BLaER1 (cell line): ENCODE results near the gene CLEC17A.
"Not testable (repeated sequence)": the region's sequence is repeated elsewhere in the genome, so short reads cannot be mapped to it uniquely, and the experiment has no call there.

Source experiments
- H3K27ac ChIP-seq: shearing (Covaris generic); formaldehyde crosslinking; 2 replicates; pipeline ENCODE4 v1.8.1; 2022
- H3K27me3 ChIP-seq: shearing (Covaris generic); formaldehyde crosslinking; 2 replicates; pipeline ENCODE4 v1.8.1; 2022
- H3K36me3 ChIP-seq: shearing (Covaris generic); formaldehyde crosslinking; 2 replicates; pipeline ENCODE4 v1.8.1; 2022
- H3K4me1 ChIP-seq: shearing (Covaris generic); formaldehyde crosslinking; 2 replicates; pipeline ENCODE4 v1.8.1; 2022
- H3K4me2 ChIP-seq: shearing (Covaris generic); formaldehyde crosslinking; 2 replicates; pipeline ENCODE4 v1.8.1; 2022
- H3K4me3 ChIP-seq: shearing (Covaris generic); formaldehyde crosslinking; 2 replicates; pipeline ENCODE4 v1.8.1; 2022
- H3K9ac ChIP-seq: shearing (Covaris generic); formaldehyde crosslinking; 2 replicates; pipeline ENCODE4 v1.8.1; 2022
- H3K9me3 ChIP-seq: shearing (Covaris generic); formaldehyde crosslinking; 2 replicates; pipeline ENCODE4 v1.8.1; 2022
- H4K20me1 ChIP-seq: shearing (Covaris generic); formaldehyde crosslinking; 2 replicates; pipeline ENCODE4 v1.8.1; 2022
- Cebpa-rat ChIP-seq: shearing (Covaris generic); IDR thresholded peaks from 2 replicates; pipeline ENCODE4 v1.8.1; 2022

CLEC17A gene

GRCh38 chr19:14577885-14578427 is 4.9 kb upstream of the CLEC17A start:
- Histone ChIP-seq H4K20me1 (peaks cover 12% of the 10 kb centered on the region), H3K4me3 (0 out of 2 replicates have a peak overlapping the region, but pooled peaks have one; percentile 8), H3K27me3 (no peaks in the 10 kb centered on the region), H3K9me3 (no peaks in the 10 kb centered on the region), H3K27ac (peak overlapping the region; percentile 53; the same call in 1 of the 2 replicates), H3K4me1 (peaks cover 56% of the 10 kb centered on the region), H3K9ac (no peak overlapping the region), H3K4me2 (peak overlapping the region; percentile 88), H3K36me3 (no peaks in the 10 kb centered on the region)
- TF ChIP-seq Cebpa-rat, result no peak

DNA sequence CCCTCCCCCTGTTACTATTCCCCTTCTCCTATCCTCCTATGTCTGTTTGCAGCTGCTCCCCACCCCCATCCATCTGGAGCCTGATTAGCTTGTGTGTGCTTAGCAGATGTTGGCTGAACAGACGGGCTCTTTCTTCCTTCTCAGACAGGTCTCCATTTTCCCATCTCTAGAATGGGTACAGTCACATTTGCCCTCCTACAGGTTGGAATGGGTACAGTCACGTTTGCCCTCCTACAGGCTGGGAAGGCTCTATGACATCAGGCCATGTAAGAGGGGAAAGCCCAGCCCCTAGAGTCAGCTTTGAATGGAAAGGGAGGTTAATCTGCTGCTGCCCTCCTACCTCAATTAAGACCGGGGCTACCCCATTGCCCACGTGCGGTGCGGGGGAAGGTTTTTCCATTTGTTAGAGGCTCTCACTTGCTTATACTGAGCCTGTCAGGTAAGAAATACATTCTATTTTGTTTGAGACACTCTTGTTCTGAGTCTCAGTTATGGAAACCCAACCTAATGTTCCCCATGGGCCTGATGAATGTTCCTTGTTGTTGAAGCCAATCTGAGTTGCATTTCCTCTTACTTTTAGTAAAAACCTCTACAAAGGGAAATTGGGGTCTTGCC is 2.2 kb upstream of the CLEC17A start:
- H4K20me1 ChIP-seq, result peaks cover 12% of the 10 kb centered on the region
- no peak overlapping the region for H3K27ac ChIP-seq
- no peak overlapping the region for H3K4me3 ChIP-seq
- H3K4me2 ChIP-seq, result no peak overlapping the region
- H3K27me3 ChIP-seq, result no peaks in the 10 kb centered on the region
- H3K36me3 ChIP-seq, result no peaks in the 10 kb centered on the region
- no peak overlapping the region for H3K9ac ChIP-seq
- H3K4me1 ChIP-seq, result peaks cover 48% of the 10 kb centered on the region
- TF ChIP-seq Cebpa-rat, result no peak
- no peaks in the 10 kb centered on the region for H3K9me3 ChIP-seq

DNA sequence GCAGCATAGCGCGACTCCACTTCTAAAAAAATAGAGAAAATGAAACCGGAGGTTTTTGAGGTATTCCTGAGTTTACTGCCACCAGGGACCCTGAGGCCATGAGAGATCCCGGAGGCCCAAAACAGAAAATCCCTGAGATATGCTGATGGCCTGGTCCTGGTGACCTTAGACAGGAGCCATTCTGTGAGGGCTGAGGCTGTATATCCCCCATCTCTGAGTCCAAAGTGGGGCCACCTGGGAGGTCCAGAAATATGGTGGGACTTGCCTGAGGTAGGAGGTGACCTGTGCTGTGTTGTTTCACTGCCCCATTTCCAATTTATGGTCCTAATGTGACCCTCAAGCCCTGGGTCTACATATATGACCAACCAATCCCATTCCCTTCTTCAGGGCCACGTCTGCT is 1.5 kb downstream of the CLEC17A start:
- not testable (repeated sequence) for H3K9ac ChIP-seq, H3K27me3 ChIP-seq, H3K27ac ChIP-seq, H4K20me1 ChIP-seq, H3K36me3 ChIP-seq, H3K4me3 ChIP-seq, H3K4me2 ChIP-seq, H3K9me3 ChIP-seq
- peaks cover 12% of the 10 kb centered on the region for H3K4me1 ChIP-seq

GRCh38 chr19:14585187-14585586 is 2.3 kb downstream of the CLEC17A start:
- not testable (repeated sequence) for H3K4me3 ChIP-seq, H3K27me3 ChIP-seq, H3K27ac ChIP-seq, H3K9me3 ChIP-seq, H4K20me1 ChIP-seq, H3K4me2 ChIP-seq, H3K36me3 ChIP-seq, H3K9ac ChIP-seq
- H3K4me1 ChIP-seq, result peaks cover 11% of the 10 kb centered on the region; the same call in 1 of the 2 replicates

DNA sequence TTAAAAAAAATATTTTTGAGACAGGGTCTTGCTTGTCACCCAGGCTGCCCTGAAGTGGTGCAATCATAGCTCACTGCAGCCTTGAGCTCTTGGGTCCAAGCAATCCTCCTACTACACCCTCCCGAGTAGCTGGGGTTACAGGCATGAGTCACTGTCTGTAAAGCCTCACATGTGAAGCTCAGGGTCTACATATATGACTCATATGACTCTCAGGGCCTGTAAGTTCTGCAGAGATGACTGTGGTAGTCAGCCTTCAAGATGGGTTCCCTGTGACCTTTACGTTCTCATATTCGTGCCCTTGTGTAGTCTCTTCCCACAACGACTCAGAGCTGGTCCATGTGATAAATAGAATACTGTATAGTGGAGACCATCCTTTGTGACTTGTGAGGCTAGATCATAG is 6.5 kb downstream of the CLEC17A start:
- not testable (repeated sequence) for H3K4me1 ChIP-seq, H4K20me1 ChIP-seq, H3K4me3 ChIP-seq, H3K9ac ChIP-seq, H3K27me3 ChIP-seq, H3K9me3 ChIP-seq, H3K36me3 ChIP-seq, H3K4me2 ChIP-seq, H3K27ac ChIP-seq

- Histone ChIP-seq H3K4me1 (no peaks in the 10 kb centered on the region), H3K4me2 (no peak overlapping the region), H3K4me3 (no peak overlapping the region), H3K9me3 (peaks cover 18% of the 10 kb centered on the region), H3K36me3 (no peaks in the 10 kb centered on the region), H3K27ac (no peak overlapping the region), H3K27me3 (no peaks in the 10 kb centered on the region), H3K9ac (no peak overlapping the region), H4K20me1 (no peaks in the 10 kb centered on the region)
- no peak for TF ChIP-seq Cebpa-rat
These were observed 12.7 kb downstream of the CLEC17A start for GRCh38 chr19:14595558-14595957.

DNA sequence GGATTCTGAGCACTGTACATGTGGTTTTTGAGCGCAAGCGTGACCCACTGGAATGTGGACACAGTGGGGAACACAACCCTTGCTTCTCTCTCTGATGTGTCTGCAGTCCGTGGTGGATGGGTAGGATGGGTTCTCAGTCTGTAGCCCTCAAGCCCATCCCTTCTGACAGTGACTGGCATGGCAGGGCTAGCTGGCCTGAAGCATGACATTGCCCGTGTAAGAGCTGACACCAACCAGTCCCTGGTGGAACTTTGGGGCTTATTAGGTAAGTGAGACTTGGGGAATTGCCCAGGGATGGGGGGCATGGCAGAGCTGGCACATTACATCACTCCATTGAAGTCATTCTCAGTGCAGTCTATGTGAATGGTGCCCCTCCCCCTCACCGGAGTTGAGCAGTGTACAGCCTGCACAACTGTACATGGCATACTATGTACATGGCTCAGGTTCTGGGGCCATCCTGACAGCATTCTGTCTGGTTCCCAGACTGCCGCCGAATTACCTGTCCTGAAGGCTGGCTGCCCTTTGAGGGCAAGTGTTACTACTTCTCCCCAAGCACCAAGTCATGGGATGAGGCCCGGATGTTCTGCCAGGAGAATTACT is 16.8 kb downstream of the CLEC17A start:
- Histone ChIP-seq H4K20me1 (no peaks in the 10 kb centered on the region), H3K9me3 (peaks cover 38% of the 10 kb centered on the region), H3K9ac (no peak overlapping the region), H3K27me3 (no peaks in the 10 kb centered on the region), H3K4me1 (peaks cover 16% of the 10 kb centered on the region), H3K4me2 (no peak overlapping the region), H3K4me3 (no peak overlapping the region), H3K36me3 (no peaks in the 10 kb centered on the region), H3K27ac (no peak overlapping the region)
- no peak for TF ChIP-seq Cebpa-rat

DNA sequence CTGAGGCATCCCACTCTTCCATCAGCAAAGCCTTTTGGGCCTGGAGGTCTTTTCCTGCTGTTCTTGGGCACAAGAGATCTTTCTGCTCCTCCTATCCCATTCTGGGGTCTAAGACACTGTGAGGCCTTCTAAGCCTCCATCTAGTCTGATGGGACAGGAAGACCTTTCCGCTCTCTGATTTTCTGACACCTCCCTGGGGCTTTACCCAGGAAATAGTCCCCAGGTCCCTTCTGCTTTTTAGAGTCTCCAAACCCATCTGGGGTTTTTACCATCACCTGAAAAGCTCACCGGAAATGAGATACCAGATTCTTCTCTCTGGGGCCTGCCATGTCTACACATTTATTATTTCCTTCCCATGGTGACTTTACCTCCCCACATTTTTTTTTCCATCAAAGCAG is 21.1 kb downstream of the CLEC17A start:
- H3K27me3 ChIP-seq, result peaks cover 12% of the 10 kb centered on the region; the same call in 1 of the 2 replicates
- H3K27ac ChIP-seq, result no peak overlapping the region
- no peak overlapping the region for H3K9ac ChIP-seq
- TF ChIP-seq Cebpa-rat, result no peak
- H3K36me3 ChIP-seq, result no peaks in the 10 kb centered on the region
- peak overlapping the region; percentile 44 for H3K4me2 ChIP-seq
- H3K4me3 ChIP-seq, result no peak overlapping the region
- no peaks in the 10 kb centered on the region; the same call in 1 of the 2 replicates for H4K20me1 ChIP-seq
- H3K4me1 ChIP-seq, result peaks cover 28% of the 10 kb centered on the region
- peaks cover 20% of the 10 kb centered on the region for H3K9me3 ChIP-seq

GRCh38 chr19:14606627-14607026 is 23.7 kb downstream of the CLEC17A start:
- Histone ChIP-seq H3K27me3 (peaks cover 12% of the 10 kb centered on the region; the same call in 1 of the 2 replicates), H3K9me3 (peaks cover 18% of the 10 kb centered on the region), H3K27ac (no peak overlapping the region), H3K4me1 (peaks cover 42% of the 10 kb centered on the region), H3K4me2 (no peak overlapping the region), H4K20me1 (no peaks in the 10 kb centered on the region; the same call in 1 of the 2 replicates), H3K36me3 (no peaks in the 10 kb centered on the region), H3K9ac (no peak overlapping the region), H3K4me3 (no peak overlapping the region)
- TF ChIP-seq Cebpa-rat, result no peak

DNA sequence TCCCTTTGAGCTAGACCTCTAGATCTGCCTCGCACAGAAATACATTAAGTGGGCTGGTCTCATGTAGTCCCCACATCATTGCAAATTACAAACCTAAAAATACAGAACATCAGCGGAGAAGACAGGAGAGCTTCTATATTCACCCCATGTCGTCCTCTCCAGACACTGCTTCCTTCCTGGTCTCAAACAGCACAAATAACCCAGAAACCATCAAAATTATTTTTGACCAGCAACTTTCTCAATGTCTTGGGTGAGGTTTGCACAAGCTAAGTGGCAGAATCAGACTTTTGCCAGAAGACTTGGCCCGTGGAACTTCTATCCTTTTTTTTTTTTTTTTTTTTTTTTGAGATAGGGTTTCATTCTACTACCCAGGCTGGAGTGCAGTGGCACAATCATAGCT is 28.2 kb downstream of the CLEC17A start:
- H3K4me2 ChIP-seq, result peak overlapping the region; percentile 31
- H3K36me3 ChIP-seq, result no peaks in the 10 kb centered on the region
- no peak for TF ChIP-seq Cebpa-rat
- peaks cover 43% of the 10 kb centered on the region for H3K4me1 ChIP-seq
- no peaks in the 10 kb centered on the region for H4K20me1 ChIP-seq
- no peak overlapping the region for H3K4me3 ChIP-seq
- H3K27ac ChIP-seq, result no peak overlapping the region
- H3K27me3 ChIP-seq, result peaks cover 2% of the 10 kb centered on the region; the same call in 1 of the 2 replicates
- no peak overlapping the region for H3K9ac ChIP-seq
- H3K9me3 ChIP-seq, result no peaks in the 10 kb centered on the region

GRCh38 chr19:14612242-14612641 is 29.4 kb downstream of the CLEC17A start:
- H3K27me3 ChIP-seq, H3K4me3 ChIP-seq, H3K36me3 ChIP-seq, H3K27ac ChIP-seq, H3K9me3 ChIP-seq, H3K9ac ChIP-seq, H4K20me1 ChIP-seq, H3K4me2 ChIP-seq: not testable (repeated sequence)
- H3K4me1 ChIP-seq, result peaks cover 43% of the 10 kb centered on the region
